ENCODE measurements around the gene AGPAT3. TPM values are rescaled to one million over a fixed set of nuclear protein-coding genes. Genes with fewer than 3 reads are reported as not detected.

The AGPAT3 gene
- total RNA-seq, 2 donors from 2014 or later = 44.8 to 100.0 TPM

GRCh38 chr21:44029460-44030087 is 164.6 kb downstream of the AGPAT3 start:
- peaks cover 40% of the 10 kb centered on the region for H3K36me3 Mint-ChIP-seq (ENCODE audit: low read depth)
- H3K27ac Mint-ChIP-seq = peak overlapping the region; percentile 92
- H3K4me1 Mint-ChIP-seq = peaks cover 22% of the 10 kb centered on the region
- no peaks in the 10 kb centered on the region for H3K9me3 Mint-ChIP-seq
- ATAC-seq (replicated peaks) = no peak
- no peak overlapping the region for H3K4me3 Mint-ChIP-seq
- H3K27me3 Mint-ChIP-seq = no peaks in the 10 kb centered on the region

DNA sequence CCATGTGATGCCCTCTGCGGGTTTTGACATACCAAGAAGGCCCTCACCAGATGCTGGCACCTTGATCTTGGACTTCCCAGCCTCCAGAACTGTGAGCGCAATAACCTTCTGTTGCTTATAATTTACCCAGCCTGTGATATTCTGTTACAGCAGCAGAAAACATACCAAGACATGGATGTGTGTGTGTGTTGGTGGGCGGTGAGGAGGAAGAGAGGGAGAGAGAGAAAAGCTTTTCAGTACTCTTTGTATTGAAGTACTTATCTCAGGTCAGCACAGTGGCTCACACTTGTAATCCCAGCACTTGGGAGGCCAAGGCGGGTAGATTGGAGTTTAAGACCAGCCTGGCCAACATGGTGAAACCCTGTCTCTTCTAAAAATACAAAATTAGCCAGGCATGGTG is 170.2 kb downstream of the AGPAT3 start:
- Mint-ChIP-seq H3K27ac (no peak overlapping the region), H3K27me3 (no peaks in the 10 kb centered on the region), H3K36me3 (ENCODE audit: low read depth) (peaks cover 87% of the 10 kb centered on the region), H3K4me1 (peaks cover 11% of the 10 kb centered on the region), H3K9me3 (no peaks in the 10 kb centered on the region), H3K4me3 (no peak overlapping the region)
- no peak for ATAC-seq (replicated peaks)

Other genes with a start within 250 kb of the AGPAT3 start
- gene HSF2BP, start 205.7 kb upstream of the AGPAT3 start, total RNA-seq = 1 to 10 TPM in 1 of 2 donors, under 1 TPM in 1; 0.50 to 1.0 TPM
- 10 to 100 TPM; 34.5 to 76.3 TPM for gene RRP1B, start 205.7 kb upstream of the AGPAT3 start, total RNA-seq
- 100 to 1,000 TPM; 102 to 115 TPM for gene PDXK, start 146.1 kb upstream of the AGPAT3 start, total RNA-seq
- 10 to 100 TPM; 32.5 to 33.6 TPM for gene CSTB, start 88.9 kb upstream of the AGPAT3 start, total RNA-seq
- gene RRP1, start 75.6 kb upstream of the AGPAT3 start, total RNA-seq = 10 to 100 TPM; 33.3 to 57.4 TPM
- gene TRAPPC10, start 147.1 kb downstream of the AGPAT3 start, total RNA-seq = 10 to 100 TPM; 48.5 to 72.8 TPM
- gene PWP2, start 242.2 kb downstream of the AGPAT3 start, total RNA-seq = 10 to 100 TPM; 40.4 to 42.0 TPM